ENCODE results near the gene KCNA3. TPM values are rescaled to one million over a fixed set of nuclear protein-coding genes. Genes with fewer than 3 reads are reported as not detected.

Gene KCNA3
- polyA plus RNA-seq, 3 donors, result 4.8 to 7.7 (median 5.6) TPM

DNA sequence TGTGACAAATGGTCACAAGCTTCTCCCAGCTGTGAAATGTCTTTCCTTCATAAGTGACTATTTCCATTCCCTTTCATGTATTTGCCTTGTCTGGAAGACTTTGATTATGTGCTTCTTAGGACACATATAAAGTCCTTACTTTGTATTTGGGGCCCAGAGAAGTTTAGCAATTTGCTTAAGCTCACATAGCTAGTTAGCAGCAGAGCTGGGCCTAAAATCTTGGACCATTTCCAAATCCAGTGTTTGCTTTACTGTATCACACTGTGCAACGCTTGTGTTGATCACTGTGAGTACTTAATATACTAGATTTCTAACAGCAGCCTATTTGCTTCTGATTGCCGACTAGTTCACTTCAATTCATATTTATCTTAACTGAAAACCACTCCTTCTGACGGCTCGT lies 2.2 kb upstream of the KCNA3 start:
- Histone ChIP-seq H2AFZ (ENCODE audit: insufficient read depth, low read depth, low read length, poor library complexity, severe bottlenecking) (no peak overlapping the region), H3K79me2 (ENCODE audit: insufficient read depth, low read length) (peaks cover 22% of the 10 kb centered on the region), H3K9ac (ENCODE audit: insufficient read depth, low read length, poor library complexity, severe bottlenecking) (no peak overlapping the region), H3K9me3 (replicated peaks in 1 of 2; ENCODE audit: control insufficient read depth in 1 of 2, insufficient read depth in 1 of 2, low read length in 2 of 2) (no peaks in the 10 kb centered on the region), H4K20me1 (ENCODE audit: insufficient read depth, low read length) (no peaks in the 10 kb centered on the region), H3K27ac (ENCODE audit: low read depth in 1 of 2, low read length in 2 of 2) (no peak overlapping the region), H3K36me3 (replicated peaks in 1 of 2; ENCODE audit: control insufficient read depth in 1 of 2, insufficient read depth in 2 of 2, low read length in 2 of 2) (no peaks in the 10 kb centered on the region), H3K4me1 (ENCODE audit: control insufficient read depth in 1 of 2, insufficient read depth in 2 of 2, low read length in 2 of 2) (peaks cover 35 to 59% of the 10 kb centered on the region in 2 donors), H3K4me3 (replicated peaks in 1 of 3; ENCODE audit: low read depth in 2 of 3, low read length in 3 of 3) (no peak overlapping the region), H3K4me2 (replicated peaks; ENCODE audit: extremely low read depth, low read length, poor library complexity, severe bottlenecking) (no peak overlapping the region), H3K27me3 (ENCODE audit: control insufficient read depth in 2 of 2, insufficient read depth in 2 of 2, low read length in 2 of 2) (no peaks in the 10 kb centered on the region)
- DNase-seq, result no peak
- Mint-ChIP-seq H3K4me3 (no peak overlapping the region), H3K4me1 (peaks cover 52% of the 10 kb centered on the region), H3K27me3 (ENCODE audit: low read depth in 3 of 3) (peaks cover 2 to 16% (median 10%) of the 10 kb centered on the region in 3 donors), H3K36me3 (peaks cover 0 to 3% of the 10 kb centered on the region in 2 donors), H3K9me3 (peaks cover 0 to 3% (median 0%) of the 10 kb centered on the region in 7 donors), H3K27ac (no peak overlapping the region)
- TF ChIP-seq, protein P1, sequence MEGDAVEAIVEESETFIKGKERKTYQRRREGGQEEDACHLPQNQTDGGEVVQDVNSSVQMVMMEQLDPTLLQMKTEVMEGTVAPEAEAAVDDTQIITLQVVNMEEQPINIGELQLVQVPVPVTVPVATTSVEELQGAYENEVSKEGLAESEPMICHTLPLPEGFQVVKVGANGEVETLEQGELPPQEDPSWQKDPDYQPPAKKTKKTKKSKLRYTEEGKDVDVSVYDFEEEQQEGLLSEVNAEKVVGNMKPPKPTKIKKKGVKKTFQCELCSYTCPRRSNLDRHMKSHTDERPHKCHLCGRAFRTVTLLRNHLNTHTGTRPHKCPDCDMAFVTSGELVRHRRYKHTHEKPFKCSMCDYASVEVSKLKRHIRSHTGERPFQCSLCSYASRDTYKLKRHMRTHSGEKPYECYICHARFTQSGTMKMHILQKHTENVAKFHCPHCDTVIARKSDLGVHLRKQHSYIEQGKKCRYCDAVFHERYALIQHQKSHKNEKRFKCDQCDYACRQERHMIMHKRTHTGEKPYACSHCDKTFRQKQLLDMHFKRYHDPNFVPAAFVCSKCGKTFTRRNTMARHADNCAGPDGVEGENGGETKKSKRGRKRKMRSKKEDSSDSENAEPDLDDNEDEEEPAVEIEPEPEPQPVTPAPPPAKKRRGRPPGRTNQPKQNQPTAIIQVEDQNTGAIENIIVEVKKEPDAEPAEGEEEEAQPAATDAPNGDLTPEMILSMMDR (IDR thresholded peaks at IDR 0.05), result no peak
- intact Hi-C loops (cut with micrococcal nuclease), result loop anchor here in 1 of 2 donors (5.0 to 10.0 kb wide), 2 partner anchors 45 to 88 kb away; no protein-coding TSS in a partner anchor
- WGBS (ENCODE audit: insufficient coverage), result no CpG with 5 or more reads among the region's 4 CpGs

DNA sequence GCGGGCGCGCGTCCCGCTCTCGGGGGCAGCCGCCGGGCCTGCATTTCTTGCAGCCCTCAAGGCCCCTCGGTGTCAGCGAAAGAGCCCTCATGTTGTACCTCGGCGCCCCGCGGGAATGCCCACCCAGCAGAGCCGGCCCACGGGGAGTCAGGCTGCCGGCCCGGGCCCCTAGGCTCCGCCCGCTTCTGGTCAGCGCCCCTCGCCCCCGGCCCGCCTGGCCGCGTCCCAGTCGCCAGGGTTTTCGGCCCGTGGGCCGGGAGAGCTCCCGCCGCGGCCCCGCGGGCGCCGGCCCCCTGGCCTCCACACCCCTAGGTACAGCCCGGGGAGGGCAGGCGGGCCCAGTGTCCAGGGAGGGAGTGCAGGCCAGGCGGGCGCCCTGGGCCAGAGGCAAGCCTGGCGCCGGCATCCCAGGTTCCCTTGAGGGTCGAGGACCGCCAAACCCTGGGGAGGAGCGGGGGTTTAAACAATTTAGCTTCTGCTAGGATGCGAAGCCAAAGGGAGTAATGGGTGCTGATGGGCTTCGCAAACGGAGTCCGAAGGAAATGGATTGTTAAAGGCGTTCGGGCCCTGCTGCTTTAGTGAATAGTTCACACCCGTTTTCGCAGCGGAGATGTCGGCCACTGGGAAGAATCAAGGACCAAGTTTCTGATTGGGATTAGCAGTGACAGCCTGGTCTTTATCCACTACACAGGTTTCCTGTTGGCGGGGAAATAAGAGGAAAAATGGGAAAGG lies 486 bp upstream of the KCNA3 start:
- Mint-ChIP-seq H3K27me3 (ENCODE audit: low read depth in 3 of 3) (peaks cover 2 to 16% (median 10%) of the 10 kb centered on the region in 3 donors), H3K4me3 (peak overlapping the region; percentile 87 to 95), H3K27ac (peak overlapping the region in 2 of 7 donors; percentile 61 to 73), H3K9me3 (peaks cover 0 to 3% (median 0%) of the 10 kb centered on the region in 7 donors), H3K4me1 (peaks cover 61% of the 10 kb centered on the region), H3K36me3 (peaks cover 0 to 3% of the 10 kb centered on the region in 2 donors)
- no peak for DNase-seq
- WGBS (ENCODE audit: insufficient coverage), result 13% methylated on average over 53 of the region's 57 CpGs
- Histone ChIP-seq H3K4me2 (replicated peaks; ENCODE audit: extremely low read depth, low read length, poor library complexity, severe bottlenecking) (peak overlapping the region; percentile 76), H3K36me3 (replicated peaks in 1 of 2; ENCODE audit: control insufficient read depth in 1 of 2, insufficient read depth in 2 of 2, low read length in 2 of 2) (no peaks in the 10 kb centered on the region), H4K20me1 (ENCODE audit: insufficient read depth, low read length) (no peaks in the 10 kb centered on the region), H3K27ac (ENCODE audit: low read depth in 1 of 2, low read length in 2 of 2) (no peak overlapping the region), H3K79me2 (ENCODE audit: insufficient read depth, low read length) (peaks cover 40% of the 10 kb centered on the region), H3K27me3 (ENCODE audit: control insufficient read depth in 2 of 2, insufficient read depth in 2 of 2, low read length in 2 of 2) (no peaks in the 10 kb centered on the region), H3K9me3 (replicated peaks in 1 of 2; ENCODE audit: control insufficient read depth in 1 of 2, insufficient read depth in 1 of 2, low read length in 2 of 2) (no peaks in the 10 kb centered on the region), H2AFZ (ENCODE audit: insufficient read depth, low read depth, low read length, poor library complexity, severe bottlenecking) (peak overlapping the region; percentile 83), H3K4me3 (replicated peaks in 1 of 3; ENCODE audit: low read depth in 2 of 3, low read length in 3 of 3) (peak overlapping the region; percentile 70 to 89 (median 78)), H3K4me1 (ENCODE audit: control insufficient read depth in 1 of 2, insufficient read depth in 2 of 2, low read length in 2 of 2) (peaks cover 40 to 70% of the 10 kb centered on the region in 2 donors), H3K9ac (ENCODE audit: insufficient read depth, low read length, poor library complexity, severe bottlenecking) (peak overlapping the region; percentile 72)
- intact Hi-C loops (cut with micrococcal nuclease), result loop anchor here in 1 of 2 donors (5.0 to 10.0 kb wide), 2 partner anchors 43 to 90 kb away; no protein-coding TSS in a partner anchor
- TF ChIP-seq, protein P1 (IDR thresholded peaks at IDR 0.05), result no peak
